HG03045 (cell line): Measurements from ENCODE around the gene NNMT.

ENCODE experiments used
- ATAC-seq: cut with Tn5 transposase; IDR thresholded peaks from one replicate; pipeline ENCODE4 v1.9.1; 2021; ENCODE audit warnings: mild to moderate bottlenecking, moderate library complexity; ENCODE audit not compliant: unreplicated experiment

NNMT gene

GRCh38 chr11:114262681-114263512, 33.3 kb upstream of the NNMT start:
- no peak for ATAC-seq

- ATAC-seq, result no peak
Observed at GRCh38 chr11:114263513-114264170, 32.6 kb upstream of the NNMT start.

DNA sequence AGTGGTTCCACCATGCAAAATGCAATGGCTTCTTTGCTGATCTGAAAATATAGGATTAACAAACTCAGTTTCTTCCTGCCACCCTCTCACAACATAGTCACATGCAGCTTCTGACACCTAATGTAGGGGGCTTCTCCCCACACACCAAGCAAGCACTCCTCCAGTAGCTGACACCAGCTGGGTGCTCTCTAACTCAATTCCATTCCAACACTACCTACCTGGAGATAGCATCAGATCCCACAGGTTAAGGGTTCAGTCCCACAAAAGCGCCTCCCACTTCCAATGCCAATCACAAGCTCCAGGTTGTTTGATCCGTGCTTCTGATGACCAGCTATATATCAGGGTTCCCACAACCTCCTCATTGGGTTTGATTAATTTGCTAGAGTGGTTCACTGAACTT, 31.8 kb upstream of the NNMT start:
- no peak for ATAC-seq

DNA sequence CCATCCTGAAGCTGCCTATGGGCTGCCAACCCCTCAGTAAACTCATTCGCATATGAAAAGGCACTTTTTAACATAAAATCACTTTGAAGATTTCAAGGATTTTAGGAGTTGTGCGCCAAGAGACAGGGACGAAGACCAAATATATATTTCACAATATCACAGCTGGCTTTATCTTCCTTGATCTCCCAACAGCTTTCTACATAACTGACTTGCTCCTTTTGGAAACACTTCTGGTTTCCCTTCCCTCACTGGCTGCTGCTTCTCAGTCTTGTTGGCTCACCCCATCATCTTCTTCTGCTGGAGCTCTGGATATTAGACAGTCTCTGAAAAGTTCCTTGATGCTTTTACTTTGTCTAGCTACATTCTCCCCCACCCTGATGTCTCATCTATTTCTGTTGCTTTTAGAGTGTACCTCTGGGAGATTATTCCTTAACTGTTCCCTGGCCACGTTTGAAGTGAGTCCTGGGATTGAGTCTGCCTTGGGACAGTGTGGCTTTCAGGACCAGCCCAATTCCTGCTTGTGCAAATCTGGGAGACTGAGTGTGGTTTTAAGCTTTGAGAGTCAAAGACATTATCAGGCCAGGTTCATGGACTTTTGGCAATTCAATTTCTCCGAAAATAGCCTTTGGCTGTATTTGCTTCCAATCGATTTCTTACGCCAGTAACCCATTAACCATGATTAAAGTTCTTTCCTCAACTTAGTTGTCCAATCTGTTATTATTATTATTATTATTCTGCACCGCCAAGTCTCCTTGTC, 30.9 kb upstream of the NNMT start:
- ATAC-seq, result no peak

- ATAC-seq, result no peak
Observed at GRCh38 chr11:114269498-114269897, 26.7 kb upstream of the NNMT start.

GRCh38 chr11:114270531-114271270, 25.5 kb upstream of the NNMT start:
- ATAC-seq, result no peak

- ATAC-seq, result no peak
Observed at GRCh38 chr11:114271316-114271715, 24.9 kb upstream of the NNMT start.

DNA sequence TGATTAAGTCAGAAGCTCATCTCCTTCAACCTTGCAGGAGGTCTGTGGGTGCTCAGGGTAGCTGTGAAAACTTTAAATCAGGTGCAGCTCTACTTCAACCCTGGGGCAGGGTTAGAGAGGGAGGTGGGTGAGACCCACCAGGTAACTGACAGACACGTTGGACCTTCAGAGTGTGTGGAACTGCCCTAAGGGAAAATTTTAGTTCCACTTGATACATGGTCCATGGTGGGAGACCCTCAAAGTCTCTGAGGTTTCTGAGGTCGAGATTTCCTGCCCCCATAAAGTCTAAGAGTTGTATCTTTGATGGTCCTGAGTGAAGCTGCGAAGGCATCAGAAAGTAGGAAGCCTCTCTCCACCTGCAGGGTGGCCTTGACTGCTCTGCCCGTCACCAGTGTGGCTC, 23.9 kb upstream of the NNMT start:
- ATAC-seq, result no peak

DNA sequence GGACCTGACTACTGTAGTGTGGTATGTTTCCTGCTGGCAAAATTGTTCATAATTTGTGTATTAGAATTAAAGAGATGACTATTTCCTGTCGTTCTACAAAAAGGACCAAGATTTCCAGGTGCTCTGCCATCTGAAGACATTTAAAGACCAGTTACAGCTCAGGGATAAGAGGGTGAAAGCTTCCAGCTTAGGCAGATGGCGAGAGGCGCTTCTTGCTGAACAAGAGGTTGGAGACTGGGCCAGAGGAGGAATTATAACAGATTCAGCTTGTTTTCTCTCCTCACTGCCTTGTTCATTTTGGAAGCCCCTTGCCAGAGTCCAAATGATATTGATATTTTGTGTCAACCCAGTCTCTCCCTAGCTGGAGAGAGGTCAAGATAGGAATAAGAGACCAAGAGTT, 23.1 kb upstream of the NNMT start:
- ATAC-seq, result no peak

DNA sequence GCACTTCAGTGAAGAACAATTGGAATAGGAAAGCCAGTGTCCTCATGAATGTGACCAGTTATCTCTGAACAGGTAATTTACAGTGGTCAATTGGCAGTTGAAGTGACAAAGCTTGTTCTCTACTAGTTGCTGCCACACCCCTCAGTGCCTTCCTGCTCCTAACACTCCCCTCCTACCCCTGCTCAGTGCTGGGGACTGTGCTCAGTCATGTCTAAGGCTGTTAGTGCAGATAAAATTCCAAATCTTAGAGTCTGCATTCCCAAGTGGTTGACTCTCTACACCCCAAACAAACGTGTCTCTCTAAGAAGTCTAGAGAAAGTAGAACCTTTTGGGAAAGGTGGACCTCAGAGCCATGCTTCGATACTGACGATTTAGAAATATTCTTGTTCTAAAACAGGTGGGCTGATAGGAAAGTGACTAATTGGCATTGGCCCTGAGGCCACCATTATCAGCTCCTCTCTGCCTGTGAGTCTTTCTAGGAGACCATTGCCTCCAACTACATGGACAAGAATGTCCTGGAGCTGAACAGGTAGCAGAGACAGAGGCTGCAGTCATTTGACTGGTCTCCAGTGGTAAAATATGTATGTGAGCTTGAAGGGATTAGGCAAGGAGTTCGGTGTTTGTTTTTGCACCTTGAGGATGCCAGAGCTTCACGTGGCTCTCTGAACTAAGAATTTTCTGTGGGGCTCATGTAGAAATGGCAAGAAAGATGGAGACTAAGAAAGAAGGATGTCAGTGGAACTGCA, 22.1 kb upstream of the NNMT start:
- no peak for ATAC-seq

GRCh38 chr11:114274637-114275036, 21.6 kb upstream of the NNMT start:
- ATAC-seq, result no peak

- ATAC-seq, result no peak
Observed at GRCh38 chr11:114275280-114275679, 20.9 kb upstream of the NNMT start.

- ATAC-seq, result no peak
Observed at GRCh38 chr11:114276077-114276476, 20.1 kb upstream of the NNMT start.

- no peak for ATAC-seq
Observed at GRCh38 chr11:114277637-114278341, 18.4 kb upstream of the NNMT start.

DNA sequence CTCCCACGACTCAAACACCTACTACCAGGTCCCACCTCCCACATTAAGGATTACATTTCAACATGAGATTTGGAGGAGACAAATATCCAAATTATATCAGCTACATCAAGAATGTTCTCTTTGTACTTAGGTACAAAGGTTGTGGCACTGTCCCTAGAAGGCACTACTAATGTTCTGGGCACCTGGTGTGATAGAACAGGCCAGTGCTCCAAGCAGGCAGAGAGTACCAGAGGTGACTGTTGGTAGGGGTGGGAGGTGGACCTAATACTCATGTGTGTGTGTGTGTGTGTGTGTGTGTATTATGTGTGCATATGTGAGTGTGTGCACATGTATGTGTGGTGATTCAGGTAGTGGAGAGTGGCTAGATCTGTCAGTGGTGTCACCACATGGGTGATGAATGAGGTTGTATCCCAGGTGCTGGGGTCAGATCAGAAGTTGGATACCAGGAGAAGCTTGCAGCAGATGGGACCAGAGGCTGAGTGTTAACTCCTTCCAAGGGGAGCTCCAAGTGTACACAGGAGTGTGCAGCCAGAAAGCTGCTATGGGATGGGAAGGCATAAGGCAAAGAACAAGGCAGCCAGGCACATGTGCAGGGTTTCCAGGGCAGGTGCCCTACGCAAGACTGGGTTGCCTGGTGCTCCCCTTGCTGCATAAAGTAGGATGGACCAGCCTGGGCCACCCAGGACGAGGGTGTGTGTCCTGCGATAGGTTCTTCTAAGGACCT, 17.7 kb upstream of the NNMT start:
- no peak for ATAC-seq

- no peak for ATAC-seq
Observed at GRCh38 chr11:114279792-114280546, 16.2 kb upstream of the NNMT start.

DNA sequence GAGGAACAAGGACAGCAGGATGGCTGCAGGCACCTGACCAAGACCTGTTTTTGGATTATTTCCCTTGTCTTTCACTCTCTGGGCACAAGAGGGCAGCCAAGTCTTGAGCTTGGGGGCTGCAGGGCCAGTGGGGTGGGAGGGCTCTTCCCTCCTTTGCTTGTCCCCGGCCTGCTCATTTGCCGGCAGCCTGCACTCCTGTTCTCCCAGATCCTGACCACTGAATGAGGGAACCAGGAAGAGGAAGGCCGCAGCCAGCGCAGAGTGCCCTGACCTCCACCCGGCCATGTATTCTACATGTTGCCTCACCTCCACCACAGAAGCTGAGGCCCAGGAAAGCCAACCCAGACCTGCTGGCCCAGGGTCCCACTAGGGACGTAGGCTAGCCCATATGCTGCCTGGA, 15.5 kb upstream of the NNMT start:
- ATAC-seq, result no peak

GRCh38 chr11:114281388-114281956, 14.7 kb upstream of the NNMT start:
- no peak for ATAC-seq
